Gastroesophageal sphincter (tissue), 4 donors: ENCODE data around the gene ARHGAP22. TPM values are rescaled to one million over a fixed set of nuclear protein-coding genes. Genes with fewer than 3 reads are reported as not detected.

Source experiments
- ATAC-seq: fragments of 150-250 bp; one replicate; pipeline ENCODE4 v1.9.1; 2016; ENCODE audit warnings: mild to moderate bottlenecking, moderate library complexity
- H3K27ac ChIP-seq, 4 donors: fragments of 200-600 bp; sonication (generic) in 3 of 4; 1 replicate in 3 of 4; 2 replicates in 1 of 4; pipeline ENCODE4 v1.5.1; 2016 to 2019
- H3K27me3 ChIP-seq: fragments of 200-600 bp; sonication (generic); one replicate; pipeline ENCODE4 v1.5.1; 2019
- H3K36me3 ChIP-seq, 2 donors: fragments of 200-600 bp; sonication (generic); one replicate each; pipeline ENCODE4 v1.5.1; 2019; ENCODE audit warnings: control low read depth in 1 of 2
- H3K4me1 ChIP-seq, 3 donors: fragments of 200-600 bp; sonication (generic); 1 replicate in 2 of 3; 2 replicates in 1 of 3; pipeline ENCODE4 v1.5.1; 2016 to 2019; ENCODE audit warnings: control low read depth in 2 of 3
- H3K4me3 ChIP-seq, 2 donors: fragments of 200-600 bp; sonication (generic); one replicate each; pipeline ENCODE4 v1.5.1; 2019; ENCODE audit warnings: mild to moderate bottlenecking in 1 of 2, moderate library complexity in 1 of 2
- H3K9me3 ChIP-seq, 3 donors: fragments of 200-600 bp; sonication (generic); one replicate each; pipeline ENCODE4 v1.5.1; 2017 to 2019; ENCODE audit warnings: control low read depth in 2 of 3
- CTCF ChIP-seq, 4 experiments: fragments of 200-600 bp in 2 of 4; fragments of 450-650 bp in 2 of 4; sonication (generic) in 1 of 4; IDR thresholded peaks; one replicate each; pipeline ENCODE4 v1.5.1; 2017 to 2019; ENCODE audit warnings: antibody characterized with exemption in 4 of 4, mild to moderate bottlenecking in 2 of 4, moderate library complexity in 2 of 4
- EP300 ChIP-seq: sonication (generic); formaldehyde crosslinking; IDR thresholded peaks from one replicate; pipeline ENCODE4 v1.6.1; 2017; ENCODE audit warnings: antibody characterized with exemption, mild to moderate bottlenecking
- POLR2A ChIP-seq, 2 donors: fragments of 450-650 bp; IDR thresholded peaks; one replicate each; pipeline ENCODE4 v1.6.1; 2017; ENCODE audit warnings: antibody characterized with exemption in 2 of 2, mild to moderate bottlenecking in 2 of 2, moderate library complexity in 1 of 2
- POLR2AphosphoS5 ChIP-seq: sonication (generic); formaldehyde crosslinking; IDR thresholded peaks from one replicate; pipeline ENCODE4 v1.6.1; 2017; ENCODE audit warnings: antibody characterized with exemption
- WGBS, 2 donors: methylation state at CpG; one replicate each; pipeline ENCODE4 v1.1.5; 2018; ENCODE audit warnings: low coverage in 1 of 2; 5-methylcytosine and 5-hydroxymethylcytosine counted together
- total RNA-seq, 4 donors: library from RNA; depleted of rRNA; stranded (reverse); fragments of >200 nt; gene quantifications; one replicate each; pipeline ENCODE4 v1.1.0, GENCODE V29; 2016

Gene ARHGAP22
- total RNA-seq, 4 donors from 2014 or later, result 4.2 to 5.8 (median 5.1) TPM

- Histone ChIP-seq H3K4me1 (no peaks in the 10 kb centered on the region), H3K9me3 (no peaks in the 10 kb centered on the region), H3K27ac (no peak overlapping the region), H3K36me3 (no peaks in the 10 kb centered on the region), H3K27me3 (no peaks in the 10 kb centered on the region), H3K4me3 (no peak overlapping the region)
- WGBS, 2 donors, result 80 to 85% methylated on average over 1 to 2 of the region's 2 CpGs
- TF ChIP-seq EP300 (no peak), POLR2AphosphoS5 (no peak)
- no peak for ATAC-seq
Measured at GRCh38 chr10:48538611-48539010, 66.3 kb downstream of the ARHGAP22 start.

- Histone ChIP-seq H3K27ac (no peak overlapping the region), H3K4me1 (no peaks in the 10 kb centered on the region), H3K4me3 (no peak overlapping the region), H3K9me3 (no peaks in the 10 kb centered on the region), H3K36me3 (no peaks in the 10 kb centered on the region), H3K27me3 (no peaks in the 10 kb centered on the region)
- 92 to 100% methylated on average over 2 to 3 of the region's 13 CpGs for WGBS, 2 donors
- TF ChIP-seq POLR2AphosphoS5 (no peak), EP300 (no peak), CTCF (IDR thresholded peaks at IDR 0.05) (no peak), POLR2A (IDR thresholded peaks at IDR 0.05) (no peak)
- no peak for ATAC-seq
Measured at GRCh38 chr10:48536916-48537890, 67.7 kb downstream of the ARHGAP22 start.

DNA sequence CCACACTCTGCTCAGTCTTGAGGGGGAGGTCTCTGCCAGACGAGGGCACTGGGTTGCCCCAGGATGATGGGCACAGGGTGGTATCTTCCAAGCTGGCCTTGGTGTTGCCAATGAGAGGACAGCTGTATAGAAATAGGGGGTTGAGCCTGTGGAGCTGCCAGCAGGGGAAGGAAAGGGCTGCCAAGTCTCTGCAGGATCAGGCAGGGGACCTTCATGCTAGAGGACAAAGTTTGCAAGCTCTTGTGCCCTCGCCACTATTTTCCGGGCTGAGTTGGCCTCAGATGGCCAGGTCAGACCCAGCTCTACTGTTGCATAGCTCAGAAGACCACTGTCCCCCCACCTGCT, 68.7 kb downstream of the ARHGAP22 start:
- Histone ChIP-seq H3K9me3 (no peaks in the 10 kb centered on the region), H3K27ac (no peak overlapping the region), H3K27me3 (no peaks in the 10 kb centered on the region), H3K4me1 (no peaks in the 10 kb centered on the region), H3K36me3 (no peaks in the 10 kb centered on the region), H3K4me3 (no peak overlapping the region)
- 100% methylated on average over 1 of the region's 3 CpGs; no CpG with 5 or more reads in 1 of the 2 donors for WGBS, 2 donors
- TF ChIP-seq CTCF (IDR thresholded peaks at IDR 0.05), result no peak
- TF ChIP-seq POLR2AphosphoS5, result no peak
- no peak for TF ChIP-seq EP300
- no peak for TF ChIP-seq POLR2A (IDR thresholded peaks at IDR 0.05)
- no peak for ATAC-seq

GRCh38 chr10:48535416-48536155, 69.3 kb downstream of the ARHGAP22 start:
- Histone ChIP-seq H3K36me3 (no peaks in the 10 kb centered on the region), H3K9me3 (no peaks in the 10 kb centered on the region), H3K4me3 (no peak overlapping the region), H3K27ac (no peak overlapping the region), H3K4me1 (no peaks in the 10 kb centered on the region), H3K27me3 (no peaks in the 10 kb centered on the region)
- WGBS, 2 donors, result 87 to 98% methylated on average over 5 to 6 of the region's 12 CpGs
- TF ChIP-seq POLR2AphosphoS5, result no peak
- no peak for TF ChIP-seq EP300
- no peak for TF ChIP-seq CTCF (IDR thresholded peaks at IDR 0.05)
- no peak for TF ChIP-seq POLR2A (IDR thresholded peaks at IDR 0.05)
- ATAC-seq, result no peak

GRCh38 chr10:48533951-48534720, 70.7 kb downstream of the ARHGAP22 start:
- no peak overlapping the region for H3K4me3 ChIP-seq
- H3K27ac ChIP-seq, result no peak overlapping the region
- H3K27me3 ChIP-seq, result no peaks in the 10 kb centered on the region
- no peaks in the 10 kb centered on the region for H3K9me3 ChIP-seq
- 11 to 42% methylated on average over 3 to 7 of the region's 8 CpGs for whole genome bisulfite sequencing, 2 donors
- peak; percentile 41 for ATAC-seq
- TF ChIP-seq EP300 (no peak), POLR2AphosphoS5 (no peak), CTCF (IDR thresholded peaks at IDR 0.05) (no peak), POLR2A (IDR thresholded peaks at IDR 0.05) (no peak)
- H3K4me1 ChIP-seq, result no peaks in the 10 kb centered on the region
- no peaks in the 10 kb centered on the region for H3K36me3 ChIP-seq
